ENCODE results near the gene FLNC.
A peak's percentile ranks its signal among the peaks of the same experiment; 100 is the strongest.

Gene FLNC

GRCh38 chr7:128841171-128841690, 11.0 kb downstream of the FLNC start:
- Histone ChIP-seq H3K4me3 (ENCODE audit: insufficient read depth, low read length, poor library complexity, severe bottlenecking) (no peak overlapping the region), H3K9me2 (replicated peaks; ENCODE audit: insufficient read depth, low read length) (no peaks in the 10 kb centered on the region), H3K9me3 (ENCODE audit: insufficient read depth, low read length) (no peaks in the 10 kb centered on the region), H3K4me2 (ENCODE audit: low read depth, low read length, poor library complexity, severe bottlenecking) (no peak overlapping the region), H3K79me2 (ENCODE audit: insufficient read depth, low read length) (no peaks in the 10 kb centered on the region), H3K27ac (ENCODE audit: low read depth, low read length) (no peak overlapping the region), H3F3A (ENCODE audit: insufficient read depth) (no peaks in the 10 kb centered on the region), H2AFZ (ENCODE audit: low read depth, low read length, severe bottlenecking) (no peak overlapping the region), H3K27me3 (ENCODE audit: low read length) (no peaks in the 10 kb centered on the region), H4K20me1 (ENCODE audit: low read depth, low read length) (no peaks in the 10 kb centered on the region), H3K36me3 (ENCODE audit: low read length) (no peaks in the 10 kb centered on the region), H3K9ac (ENCODE audit: low read length) (no peak overlapping the region)
- TF ChIP-seq EZH2phosphoT487 (conservative IDR thresholded peaks at IDR 0.05; ENCODE audit: low read length) = no peak

DNA sequence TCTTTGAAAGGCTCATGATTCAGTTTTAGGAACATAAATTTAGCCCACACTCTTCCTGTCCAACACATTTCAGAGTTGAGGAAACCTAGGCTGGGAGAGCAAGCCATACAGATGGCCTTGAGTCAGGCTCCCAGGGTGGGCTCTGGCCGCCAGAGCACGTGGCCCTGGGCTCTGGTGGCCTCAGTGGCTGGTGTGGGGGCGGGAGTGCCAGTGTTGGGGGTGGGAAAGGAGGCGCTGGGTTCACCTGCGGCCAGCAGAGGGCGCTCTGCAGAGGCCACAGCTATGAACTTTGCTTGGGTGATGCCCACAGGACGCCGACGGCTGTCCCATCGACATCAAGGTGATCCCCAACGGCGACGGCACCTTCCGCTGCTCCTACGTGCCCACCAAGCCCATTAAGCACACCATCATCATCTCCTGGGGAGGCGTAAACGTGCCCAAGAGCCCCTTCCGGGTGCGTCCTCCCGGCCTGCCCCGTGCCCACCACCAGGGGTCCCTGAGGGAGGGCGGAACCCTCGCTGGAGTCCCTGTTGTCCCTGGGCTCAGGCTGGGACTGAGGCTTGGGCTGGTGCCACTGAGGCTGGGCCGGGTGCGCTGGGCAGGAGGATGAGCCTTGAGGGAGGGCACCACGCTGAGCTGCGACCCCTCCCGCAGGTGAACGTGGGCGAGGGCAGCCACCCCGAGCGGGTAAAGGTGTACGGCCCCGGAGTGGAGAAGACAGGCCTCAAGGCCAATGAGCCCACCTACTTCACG, 11.9 kb downstream of the FLNC start:
- H3K79me2 ChIP-seq (ENCODE audit: insufficient read depth, low read length) = no peaks in the 10 kb centered on the region
- H3K27ac ChIP-seq (ENCODE audit: low read depth, low read length) = no peak overlapping the region
- no peak overlapping the region for H3K4me3 ChIP-seq (ENCODE audit: insufficient read depth, low read length, poor library complexity, severe bottlenecking)
- no peaks in the 10 kb centered on the region for H3K9me3 ChIP-seq (ENCODE audit: insufficient read depth, low read length)
- H3K9ac ChIP-seq (ENCODE audit: low read length) = no peak overlapping the region
- no peaks in the 10 kb centered on the region for H4K20me1 ChIP-seq (ENCODE audit: low read depth, low read length)
- no peaks in the 10 kb centered on the region for H3K36me3 ChIP-seq (ENCODE audit: low read length)
- H3K4me2 ChIP-seq (ENCODE audit: low read depth, low read length, poor library complexity, severe bottlenecking) = no peak overlapping the region
- no peaks in the 10 kb centered on the region for H3K27me3 ChIP-seq (ENCODE audit: low read length)
- H3F3A ChIP-seq (ENCODE audit: insufficient read depth) = no peaks in the 10 kb centered on the region
- no peaks in the 10 kb centered on the region for H3K9me2 ChIP-seq (replicated peaks; ENCODE audit: insufficient read depth, low read length)
- no peak overlapping the region for H2AFZ ChIP-seq (ENCODE audit: low read depth, low read length, severe bottlenecking)
- TF ChIP-seq CTCF (IDR thresholded peaks at IDR 0.05; ENCODE audit: insufficient read depth, low read length, poor library complexity, severe bottlenecking) (peak; percentile 55), EZH2phosphoT487 (conservative IDR thresholded peaks at IDR 0.05; ENCODE audit: low read length) (no peak)

GRCh38 chr7:128842674-128843641, 12.8 kb downstream of the FLNC start:
- no peak overlapping the region for H3K9ac ChIP-seq (ENCODE audit: low read length)
- H3K4me3 ChIP-seq (ENCODE audit: insufficient read depth, low read length, poor library complexity, severe bottlenecking) = no peak overlapping the region
- H3K27ac ChIP-seq (ENCODE audit: low read depth, low read length) = no peak overlapping the region
- H3K9me2 ChIP-seq (replicated peaks; ENCODE audit: insufficient read depth, low read length) = no peaks in the 10 kb centered on the region
- H3K79me2 ChIP-seq (ENCODE audit: insufficient read depth, low read length) = no peaks in the 10 kb centered on the region
- no peaks in the 10 kb centered on the region for H3K9me3 ChIP-seq (ENCODE audit: insufficient read depth, low read length)
- H3F3A ChIP-seq (ENCODE audit: insufficient read depth) = no peaks in the 10 kb centered on the region
- H2AFZ ChIP-seq (ENCODE audit: low read depth, low read length, severe bottlenecking) = no peak overlapping the region
- no peaks in the 10 kb centered on the region for H3K27me3 ChIP-seq (ENCODE audit: low read length)
- TF ChIP-seq CTCF (IDR thresholded peaks at IDR 0.05; ENCODE audit: insufficient read depth, low read length, poor library complexity, severe bottlenecking) (no peak), EZH2phosphoT487 (conservative IDR thresholded peaks at IDR 0.05; ENCODE audit: low read length) (no peak)
- H4K20me1 ChIP-seq (ENCODE audit: low read depth, low read length) = no peaks in the 10 kb centered on the region
- H3K36me3 ChIP-seq (ENCODE audit: low read length) = no peaks in the 10 kb centered on the region
- no peak overlapping the region for H3K4me2 ChIP-seq (ENCODE audit: low read depth, low read length, poor library complexity, severe bottlenecking)

All from SU-DHL-6 (cell line).